ENCODE results near the gene ENTREP1.
"Not testable (repeated sequence)": the region's sequence is repeated elsewhere in the genome, so short reads cannot be mapped to it uniquely, and the experiment has no call there.

ENTREP1 gene

DNA sequence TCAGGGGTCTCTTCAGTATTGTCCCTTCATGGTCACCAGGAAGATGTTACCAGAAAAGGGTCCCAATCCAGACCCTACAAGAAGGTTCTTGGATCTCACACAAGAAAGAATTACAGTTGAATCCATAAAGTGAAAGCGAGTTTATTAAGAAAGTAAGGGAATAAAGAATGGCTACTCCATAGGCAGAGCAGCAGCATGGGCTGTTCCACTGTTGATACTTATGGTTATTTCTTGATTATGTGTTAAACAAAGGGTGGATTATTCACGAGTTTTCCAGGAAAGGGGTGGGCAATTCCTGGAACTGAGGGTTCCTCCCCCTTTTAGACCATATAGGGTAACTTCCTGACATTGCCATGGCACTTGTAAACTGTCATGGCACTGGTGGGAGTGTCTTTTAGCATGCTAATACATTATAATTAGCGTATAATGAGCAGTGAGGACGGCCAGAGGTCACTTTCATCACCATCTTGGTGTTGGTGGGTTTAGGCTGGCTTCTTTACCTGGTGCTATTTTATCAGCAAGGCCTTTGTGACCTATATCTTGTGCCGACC, 18.0 kb upstream of the ENTREP1 start:
- not testable (repeated sequence) for H3K36me3 Mint-ChIP-seq (ENCODE audit: insufficient read depth); DNase-seq

DNA sequence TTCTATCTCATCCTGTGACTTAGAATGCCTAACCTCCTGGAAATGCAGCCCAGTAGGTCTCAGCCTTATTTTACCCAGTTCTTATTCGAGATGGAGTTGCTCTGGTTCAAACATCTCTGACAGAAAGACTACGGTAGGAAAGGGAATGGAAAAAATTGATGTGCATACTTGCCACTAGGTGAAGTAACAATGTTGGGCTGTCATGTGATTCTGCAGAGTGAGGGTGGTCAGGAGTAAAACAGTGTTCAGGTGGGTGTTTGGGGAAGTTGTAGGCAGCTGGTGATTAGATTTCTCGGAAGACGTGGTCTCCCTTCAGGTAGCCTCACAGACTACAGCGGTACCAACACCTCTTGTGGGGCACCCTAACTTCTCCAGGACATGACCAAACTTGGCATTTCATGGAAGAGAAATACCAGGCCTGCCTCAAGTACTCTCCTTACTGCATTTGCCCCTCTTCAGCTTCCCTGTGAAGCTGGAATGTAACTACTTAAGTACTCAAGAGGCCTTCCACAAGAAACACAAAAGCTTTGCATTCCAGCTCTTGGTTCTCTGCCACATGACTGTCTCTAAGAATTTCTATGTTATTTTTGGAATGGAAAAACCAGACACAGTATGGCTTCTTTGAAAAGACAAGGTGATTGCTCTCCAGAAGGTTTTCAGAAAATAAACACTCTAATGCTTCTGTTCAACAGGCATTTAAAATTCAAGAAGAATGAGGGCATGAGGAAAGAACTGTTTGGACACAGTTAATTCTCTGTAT, 17.4 kb upstream of the ENTREP1 start:
- H3K9me3 Mint-ChIP-seq, result peaks cover 2 to 7% of the 10 kb centered on the region in 2 donors
- no peaks in the 10 kb centered on the region for H3K4me1 Mint-ChIP-seq (ENCODE audit: low read depth in 2 of 2)
- DNase-seq, result no peak
- H3K4me3 Mint-ChIP-seq, result no peak overlapping the region
- H3K27me3 Mint-ChIP-seq, result peaks cover 23 to 29% of the 10 kb centered on the region in 2 donors
- no peak for ATAC-seq (replicated peaks)
- H3K27ac Mint-ChIP-seq, result no peak overlapping the region
- no peaks in the 10 kb centered on the region for H3K36me3 Mint-ChIP-seq (ENCODE audit: insufficient read depth)

More for the DNA sequence above, 18.0 kb upstream of the ENTREP1 start:
- not testable (repeated sequence) for H3K9me3 Mint-ChIP-seq; H3K4me3 Mint-ChIP-seq; H3K4me1 Mint-ChIP-seq (ENCODE audit: low read depth in 2 of 2); H3K27ac Mint-ChIP-seq; ATAC-seq (replicated peaks)
- H3K27me3 Mint-ChIP-seq, result peaks cover 23 to 24% of the 10 kb centered on the region in 2 donors

DNA sequence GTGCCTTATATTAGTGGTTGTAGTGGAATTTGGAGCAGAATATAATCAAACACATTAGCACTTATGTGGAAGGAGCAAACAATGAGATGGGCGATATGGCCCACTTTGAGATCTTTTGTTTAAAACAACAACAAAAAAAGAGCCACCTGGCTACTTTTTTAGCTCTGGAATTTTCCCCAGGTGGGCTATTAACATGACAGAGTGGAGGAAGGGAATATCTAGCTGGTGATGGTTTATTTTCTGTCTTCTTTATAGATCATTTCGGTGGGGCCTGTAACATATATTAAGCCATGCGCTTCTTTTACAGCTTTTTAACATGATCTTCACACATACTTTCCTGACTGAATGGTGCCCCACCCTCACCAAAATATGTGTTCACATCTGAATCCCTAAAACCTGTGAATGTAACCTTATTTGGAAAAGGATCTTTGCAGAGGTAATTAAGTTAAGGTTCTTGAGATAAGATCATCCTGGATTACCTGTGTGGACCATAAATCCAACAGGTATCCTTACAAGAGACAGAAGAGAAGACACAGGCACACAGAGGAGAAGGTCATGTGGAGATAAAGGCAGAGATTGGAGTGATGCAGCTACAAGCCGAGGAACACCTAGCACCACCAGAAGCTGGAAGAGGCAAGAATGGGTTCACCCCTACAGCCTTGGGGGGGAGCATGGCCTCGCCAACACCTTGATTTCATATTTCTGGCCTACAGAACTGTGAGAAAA, 16.6 kb upstream of the ENTREP1 start:
- DNase-seq (no peak), ATAC-seq (replicated peaks) (no peak)
- Mint-ChIP-seq H3K9me3 (peaks cover 2 to 8% of the 10 kb centered on the region in 2 donors), H3K4me3 (no peak overlapping the region), H3K27me3 (peaks cover 23 to 29% of the 10 kb centered on the region in 2 donors), H3K4me1 (ENCODE audit: low read depth in 2 of 2) (no peaks in the 10 kb centered on the region), H3K36me3 (ENCODE audit: insufficient read depth) (no peaks in the 10 kb centered on the region), H3K27ac (no peak overlapping the region)

DNA sequence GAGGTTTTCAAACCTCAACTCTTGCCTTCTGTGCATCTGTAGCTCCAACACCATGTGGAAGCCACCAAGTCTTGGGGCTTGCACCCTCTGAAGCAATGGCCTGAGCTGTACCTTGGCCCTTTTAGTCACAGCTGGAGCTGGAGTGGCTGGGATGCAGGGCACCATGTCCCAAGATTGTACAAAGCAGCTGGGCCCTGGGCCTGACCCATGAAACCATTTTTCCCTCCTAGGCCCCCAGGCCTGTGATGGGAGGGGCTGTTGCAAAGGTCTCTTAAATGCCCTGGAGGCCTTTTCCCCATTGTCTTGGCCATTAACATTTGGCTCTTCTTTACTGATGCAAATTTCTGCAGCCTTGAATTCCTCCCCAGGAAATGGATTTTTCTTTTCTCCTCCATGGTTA, 11.8 kb upstream of the ENTREP1 start:
- Mint-ChIP-seq H3K4me1 (ENCODE audit: low read depth in 2 of 2) (no peaks in the 10 kb centered on the region), H3K36me3 (ENCODE audit: insufficient read depth) (no peaks in the 10 kb centered on the region), H3K27me3 (peaks cover 24 to 37% of the 10 kb centered on the region in 2 donors), H3K4me3 (no peak overlapping the region), H3K27ac (no peak overlapping the region), H3K9me3 (peaks cover 7 to 20% of the 10 kb centered on the region in 2 donors)
- ATAC-seq (replicated peaks) (no peak), DNase-seq (no peak)

DNA sequence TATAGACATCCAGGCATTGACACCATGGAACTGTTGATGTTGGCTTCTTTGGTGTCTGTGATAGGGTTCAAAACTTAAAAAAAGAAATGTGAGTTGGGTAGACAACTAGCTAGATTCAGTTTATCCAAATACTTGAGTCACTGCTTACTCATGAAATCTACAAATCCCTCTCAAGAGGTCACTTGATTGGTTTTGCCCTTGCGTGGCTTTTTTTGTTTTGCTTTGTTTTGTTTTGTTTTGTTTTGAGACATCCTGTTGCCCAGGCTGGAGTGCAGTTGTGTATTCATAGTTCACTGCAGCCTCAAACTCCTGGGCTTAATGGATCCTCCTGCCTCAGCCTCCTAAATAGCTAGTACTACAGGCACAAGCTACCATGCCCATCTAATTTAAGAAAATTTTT, 10.5 kb upstream of the ENTREP1 start:
- DNase-seq (no peak), ATAC-seq (replicated peaks) (no peak)
- Mint-ChIP-seq H3K36me3 (ENCODE audit: insufficient read depth) (no peaks in the 10 kb centered on the region), H3K4me1 (ENCODE audit: low read depth in 2 of 2) (no peaks in the 10 kb centered on the region), H3K27ac (no peak overlapping the region), H3K27me3 (peaks cover 30 to 41% of the 10 kb centered on the region in 2 donors), H3K4me3 (no peak overlapping the region), H3K9me3 (peaks cover 7 to 20% of the 10 kb centered on the region in 2 donors)

DNA sequence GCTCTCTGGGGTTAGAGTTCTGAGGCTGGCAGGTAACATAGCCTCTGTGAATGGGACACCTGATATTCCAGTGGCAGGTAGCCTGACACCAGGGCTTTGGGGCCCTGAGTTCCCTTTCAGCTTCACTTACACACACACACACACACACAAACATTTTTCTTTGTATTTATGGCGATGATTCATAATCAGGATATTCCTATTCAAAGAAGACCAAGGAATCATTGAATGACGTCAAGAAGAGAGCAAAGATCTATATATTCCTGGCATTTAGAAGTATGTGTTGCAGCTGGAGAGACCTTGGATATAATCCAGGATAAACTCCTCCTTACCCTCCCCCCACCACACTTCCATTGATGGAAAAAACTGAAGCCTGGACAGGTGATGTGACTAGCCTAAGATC, 7.9 kb upstream of the ENTREP1 start:
- no peaks in the 10 kb centered on the region for H3K4me1 Mint-ChIP-seq (ENCODE audit: low read depth in 2 of 2)
- ATAC-seq (replicated peaks) (no peak), DNase-seq (no peak)
- no peak overlapping the region for H3K4me3 Mint-ChIP-seq
- peaks cover 31 to 62% of the 10 kb centered on the region in 2 donors for H3K27me3 Mint-ChIP-seq
- no peak overlapping the region for H3K27ac Mint-ChIP-seq
- peaks cover 6 to 16% of the 10 kb centered on the region in 2 donors for H3K9me3 Mint-ChIP-seq
- H3K36me3 Mint-ChIP-seq (ENCODE audit: insufficient read depth), result no peaks in the 10 kb centered on the region

DNA sequence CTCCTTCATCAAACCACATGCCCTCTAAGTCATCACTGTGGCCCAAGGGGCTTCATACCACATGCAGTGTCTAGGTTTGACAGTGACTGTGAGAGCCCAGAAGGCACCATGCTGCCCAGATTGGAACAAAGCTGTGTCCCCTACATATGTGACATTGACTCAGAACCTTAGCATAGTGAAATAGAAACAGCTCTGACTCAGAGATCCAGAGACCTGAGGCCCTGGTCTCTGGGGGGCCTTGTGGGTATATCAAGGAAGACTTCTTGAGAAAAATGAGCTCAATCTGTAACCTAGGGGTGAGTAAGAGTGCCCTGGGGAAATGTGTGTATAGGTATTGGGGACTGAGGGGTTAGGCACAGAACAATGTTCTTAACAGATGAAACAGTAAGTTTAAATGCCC, 7.1 kb upstream of the ENTREP1 start:
- no peaks in the 10 kb centered on the region for H3K4me1 Mint-ChIP-seq (ENCODE audit: low read depth in 2 of 2)
- peaks cover 27 to 66% of the 10 kb centered on the region in 2 donors for H3K27me3 Mint-ChIP-seq
- H3K4me3 Mint-ChIP-seq, result no peak overlapping the region
- peaks cover 5 to 13% of the 10 kb centered on the region in 2 donors for H3K9me3 Mint-ChIP-seq
- ATAC-seq (replicated peaks) (no peak), DNase-seq (no peak)
- no peaks in the 10 kb centered on the region for H3K36me3 Mint-ChIP-seq (ENCODE audit: insufficient read depth)
- no peak overlapping the region for H3K27ac Mint-ChIP-seq

DNA sequence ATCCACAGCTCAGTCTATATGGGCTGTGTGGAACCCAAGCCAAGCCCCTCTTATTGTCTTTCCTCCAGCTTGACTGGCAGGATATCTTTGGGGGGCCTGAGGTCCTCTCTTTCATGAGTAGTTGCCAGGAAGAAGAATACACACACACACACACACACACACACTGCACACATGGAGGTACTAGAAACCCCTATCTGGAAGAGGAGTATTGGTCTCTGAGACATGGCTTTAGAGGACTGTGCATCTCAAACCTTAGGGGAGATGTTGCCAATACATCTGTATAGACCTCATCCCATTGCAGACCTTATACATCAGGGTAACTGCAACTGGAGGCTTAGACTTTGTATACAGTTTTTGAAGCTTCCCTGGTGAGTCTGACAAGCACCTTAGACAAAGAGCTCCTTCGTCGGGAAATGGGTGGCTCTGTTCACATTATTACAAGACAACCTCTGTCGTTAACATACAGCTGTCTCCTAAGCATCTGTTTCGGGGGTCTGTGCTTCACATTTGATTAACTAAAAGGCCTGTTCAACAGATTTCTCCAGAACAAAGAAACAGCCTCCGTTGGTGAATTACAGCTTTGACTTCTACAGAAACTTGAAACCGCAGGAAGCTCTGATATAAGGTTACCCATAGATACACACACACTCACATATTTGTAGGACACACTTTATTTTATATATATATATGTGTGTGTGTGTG, 5.5 kb upstream of the ENTREP1 start:
- Mint-ChIP-seq H3K36me3 (ENCODE audit: insufficient read depth) (no peaks in the 10 kb centered on the region), H3K9me3 (peaks cover 1 to 8% of the 10 kb centered on the region in 2 donors), H3K27me3 (peaks cover 35 to 74% of the 10 kb centered on the region in 2 donors), H3K4me3 (no peak overlapping the region), H3K4me1 (ENCODE audit: low read depth in 2 of 2) (no peaks in the 10 kb centered on the region), H3K27ac (no peak overlapping the region)
- no peak for DNase-seq
- no peak for ATAC-seq (replicated peaks)

DNA sequence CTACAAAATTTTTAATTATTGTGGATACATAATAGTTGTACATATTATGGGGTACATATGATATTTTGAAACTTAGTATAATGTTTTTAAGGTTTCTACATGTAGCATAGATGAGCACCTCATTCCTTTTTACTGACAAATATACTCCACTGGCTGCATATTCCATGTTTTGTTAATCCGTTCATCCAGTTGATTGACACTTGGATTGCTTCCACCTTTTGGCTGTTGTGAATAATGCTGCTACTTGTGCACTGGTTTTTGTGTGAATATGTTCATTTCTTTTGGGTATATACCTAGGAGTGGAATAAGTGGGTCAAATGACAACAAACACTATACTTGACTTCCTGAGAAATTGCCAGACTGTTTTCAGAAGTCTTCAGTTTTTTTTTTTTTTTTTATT, 2.8 kb upstream of the ENTREP1 start:
- Mint-ChIP-seq H3K4me1 (ENCODE audit: low read depth in 2 of 2) (peaks cover 0 to 3% of the 10 kb centered on the region in 2 donors), H3K27ac (no peak overlapping the region), H3K4me3 (no peak overlapping the region), H3K36me3 (ENCODE audit: insufficient read depth) (no peaks in the 10 kb centered on the region), H3K27me3 (peaks cover 53 to 77% of the 10 kb centered on the region in 2 donors), H3K9me3 (peaks cover 0 to 6% of the 10 kb centered on the region in 2 donors)
- ATAC-seq (replicated peaks) (no peak), DNase-seq (no peak)

DNA sequence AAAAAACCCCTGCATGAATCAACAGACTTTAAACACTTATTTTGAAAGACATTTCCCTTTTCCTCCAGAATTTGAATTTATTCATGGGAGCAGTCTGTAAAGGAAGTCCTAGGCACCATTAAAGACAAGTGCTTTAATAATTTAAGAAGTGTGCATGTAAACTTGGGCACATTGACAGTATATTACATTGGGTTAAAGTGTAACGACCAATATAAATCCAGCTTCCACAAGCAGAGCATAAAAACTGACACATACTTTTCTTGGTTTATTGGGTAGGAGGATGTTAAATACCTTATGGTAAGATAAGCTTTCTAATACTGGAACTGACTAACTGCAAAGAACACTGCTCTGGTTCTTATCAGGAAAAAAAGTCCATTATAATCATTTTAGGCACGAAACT, 1.2 kb upstream of the ENTREP1 start:
- H3K4me3 Mint-ChIP-seq, result no peak overlapping the region
- H3K9me3 Mint-ChIP-seq, result no peaks in the 10 kb centered on the region
- H3K36me3 Mint-ChIP-seq (ENCODE audit: insufficient read depth), result no peaks in the 10 kb centered on the region
- no peak overlapping the region for H3K27ac Mint-ChIP-seq
- no peak for ATAC-seq (replicated peaks)
- DNase-seq, result no peak
- H3K4me1 Mint-ChIP-seq (ENCODE audit: low read depth in 2 of 2), result peaks cover 0 to 3% of the 10 kb centered on the region in 2 donors
- peaks cover 50 to 66% of the 10 kb centered on the region in 2 donors for H3K27me3 Mint-ChIP-seq

DNA sequence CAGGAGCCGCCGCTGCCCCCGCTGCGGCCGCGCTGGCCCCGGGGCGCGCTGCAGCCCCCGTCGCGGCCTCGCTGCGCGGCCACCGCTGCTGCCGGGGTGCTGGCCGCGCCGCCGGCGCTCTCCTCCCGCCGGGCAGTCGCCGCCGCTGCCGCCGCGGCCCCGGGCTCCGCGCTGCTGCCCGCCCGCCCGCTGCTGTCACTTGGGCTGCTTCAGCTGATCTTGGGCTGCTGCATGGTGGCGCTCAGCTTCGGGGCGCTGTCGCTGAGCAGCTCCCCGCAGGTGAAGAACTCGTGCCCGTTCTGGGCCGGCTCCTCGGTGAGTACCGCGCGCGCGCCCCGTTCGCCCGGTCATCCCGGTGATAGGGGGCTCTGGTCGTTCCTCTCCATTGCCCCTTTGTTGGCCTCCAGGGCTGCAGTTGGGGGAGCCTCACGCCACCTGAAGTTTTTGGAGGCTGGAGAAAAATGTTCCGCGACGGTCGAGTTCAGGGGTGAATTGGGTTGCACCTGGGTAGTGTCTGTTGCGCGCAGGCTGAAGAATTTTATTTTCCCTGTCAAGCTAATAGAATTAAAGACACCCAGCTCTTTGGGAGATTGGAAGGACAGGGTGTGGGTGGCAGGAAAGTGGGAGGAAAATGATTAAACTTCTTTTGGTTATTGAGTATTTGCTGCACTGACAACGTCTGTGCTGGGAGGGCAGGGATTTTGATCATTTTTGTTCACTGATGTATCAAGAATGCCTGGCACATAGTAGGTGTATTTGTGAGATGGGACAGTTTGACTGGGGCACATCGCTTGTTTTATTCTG, 596 bp downstream of the ENTREP1 start:
- Mint-ChIP-seq H3K4me3 (no peak overlapping the region), H3K9me3 (no peaks in the 10 kb centered on the region), H3K36me3 (ENCODE audit: insufficient read depth) (no peaks in the 10 kb centered on the region), H3K4me1 (ENCODE audit: low read depth in 2 of 2) (peaks cover 0 to 3% of the 10 kb centered on the region in 2 donors), H3K27me3 (peaks cover 38 to 57% of the 10 kb centered on the region in 2 donors), H3K27ac (no peak overlapping the region)
- DNase-seq (no peak), ATAC-seq (replicated peaks) (no peak)

DNA sequence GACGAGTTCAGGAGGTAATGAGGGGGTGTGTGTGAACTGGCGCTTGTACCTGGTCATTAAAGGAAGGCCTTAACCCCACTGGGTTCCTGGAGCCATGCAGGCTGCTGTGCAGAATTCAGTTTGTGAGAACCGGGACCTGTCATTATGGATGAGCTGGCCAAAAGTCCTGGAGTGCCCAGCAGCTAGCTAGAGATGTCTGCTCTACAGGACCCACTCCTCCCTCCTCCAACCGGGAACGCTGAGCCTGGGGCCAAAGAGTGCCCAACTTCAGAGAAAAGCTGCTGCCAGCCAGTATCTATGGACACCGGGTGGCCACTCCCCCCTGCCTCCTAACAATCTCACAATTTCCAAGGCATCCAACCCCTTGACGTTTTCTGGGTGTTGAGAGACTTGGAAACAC, 1.2 kb downstream of the ENTREP1 start:
- Mint-ChIP-seq H3K4me3 (no peak overlapping the region), H3K27ac (no peak overlapping the region), H3K36me3 (ENCODE audit: insufficient read depth) (no peaks in the 10 kb centered on the region), H3K27me3 (peaks cover 32 to 57% of the 10 kb centered on the region in 2 donors), H3K9me3 (no peaks in the 10 kb centered on the region), H3K4me1 (ENCODE audit: low read depth in 2 of 2) (peaks cover 0 to 3% of the 10 kb centered on the region in 2 donors)
- DNase-seq (no peak), ATAC-seq (replicated peaks) (no peak)

DNA sequence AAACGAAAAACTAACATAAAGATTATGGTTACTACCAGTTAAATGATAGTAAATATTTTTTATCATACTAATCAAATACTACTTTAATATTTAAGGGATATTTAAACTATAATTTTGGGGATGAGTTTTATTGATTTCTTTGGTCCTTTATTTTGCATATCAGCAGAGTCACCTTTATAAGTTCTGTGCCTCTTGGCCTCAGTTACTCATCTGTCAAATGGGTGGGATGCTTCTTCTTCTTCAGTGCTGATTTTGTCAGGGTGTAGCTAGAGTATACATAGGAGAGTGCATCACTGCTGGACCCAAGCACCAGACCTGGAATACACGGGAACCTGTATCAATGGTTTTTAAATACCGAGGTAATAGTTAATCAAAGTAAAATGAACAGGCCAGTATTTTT, 5.6 kb downstream of the ENTREP1 start:
- Mint-ChIP-seq H3K27me3 (peaks cover 26 to 52% of the 10 kb centered on the region in 2 donors), H3K27ac (no peak overlapping the region)

More for the DNA sequence above, 5.6 kb downstream of the ENTREP1 start:
- no peaks in the 10 kb centered on the region for H3K36me3 Mint-ChIP-seq (ENCODE audit: insufficient read depth)
- no peak for DNase-seq
- H3K4me1 Mint-ChIP-seq (ENCODE audit: low read depth in 2 of 2), result peaks cover 0 to 3% of the 10 kb centered on the region in 2 donors
- no peak for ATAC-seq (replicated peaks)
- H3K9me3 Mint-ChIP-seq, result no peaks in the 10 kb centered on the region
- no peak overlapping the region for H3K4me3 Mint-ChIP-seq
